Activated CD4-positive, alpha-beta T cell treated with anti-CD3 and anti-CD28 coated beads for 1 hour (primary cell): Measurements from ENCODE around the gene PLPP4.

Experiments
- DNase-seq: peaks from one replicate; pipeline ENCODE4 v3.0.0-alpha.2; 2020

Gene PLPP4

DNA sequence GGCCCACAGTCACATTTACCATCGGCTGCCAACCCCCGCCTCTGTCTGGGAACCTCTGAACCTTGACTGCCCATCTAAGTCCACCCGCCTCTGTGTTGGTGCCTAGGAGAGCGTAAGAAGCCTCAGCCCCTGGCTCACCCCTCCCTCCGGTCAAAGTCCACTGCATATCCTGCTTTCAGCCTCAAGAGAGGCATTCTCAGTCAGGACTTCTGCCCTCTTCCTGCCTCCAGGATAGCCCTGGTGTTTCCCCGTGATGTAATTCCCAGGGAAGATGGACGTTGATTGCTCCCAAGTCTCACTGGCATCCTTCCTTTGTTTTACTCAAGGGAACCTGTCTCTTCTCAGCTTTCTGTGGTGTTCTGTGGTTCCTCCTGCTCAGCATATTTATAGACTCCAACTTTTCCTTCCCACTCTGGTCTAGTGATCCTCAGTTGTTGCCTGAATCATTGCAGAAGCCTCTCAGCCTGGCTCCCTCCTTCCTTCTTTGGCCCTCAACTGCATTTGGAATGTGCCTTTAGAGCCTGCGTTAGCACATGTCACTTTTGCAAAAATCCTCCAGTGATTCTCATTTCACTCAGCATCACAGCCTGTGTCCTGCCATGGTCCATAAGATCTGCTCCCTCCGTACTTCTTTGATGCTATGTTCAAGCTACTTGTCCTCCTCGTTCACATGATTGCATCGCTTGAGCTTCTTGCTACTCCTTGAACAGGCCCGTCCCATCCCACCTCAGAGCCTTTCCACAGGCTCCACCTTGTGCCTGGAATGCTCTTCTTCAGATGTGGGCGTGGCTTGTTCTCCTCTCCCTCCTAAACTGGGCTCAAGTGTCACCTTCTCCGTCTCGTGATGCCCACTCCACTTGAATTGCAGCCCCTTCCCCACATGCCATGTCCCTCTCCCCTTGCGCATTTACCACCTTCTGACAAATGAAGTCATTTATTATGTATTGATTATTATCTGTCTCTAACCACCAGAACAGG is 124.2 kb downstream of the PLPP4 start:
- DNase-seq = no peak

DNA sequence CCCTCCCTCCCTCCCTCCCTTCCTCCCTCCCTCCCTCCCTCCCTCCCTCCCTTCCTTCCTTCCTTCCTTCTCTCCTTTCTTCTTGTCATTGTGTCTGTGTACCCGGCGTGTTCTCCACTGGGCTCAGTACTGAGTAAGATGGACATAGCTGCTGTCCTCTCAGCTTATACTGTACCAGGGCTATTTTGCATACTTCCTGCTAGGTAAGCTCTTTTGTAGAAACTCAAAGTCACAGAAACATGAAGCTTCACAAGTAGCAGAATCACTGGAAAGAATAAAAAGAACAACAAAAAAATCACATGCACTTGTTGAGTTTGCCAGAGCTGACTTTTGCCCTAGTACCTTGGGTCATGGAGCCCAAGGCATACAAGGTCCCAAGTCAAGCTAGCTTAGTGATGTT is 125.7 kb downstream of the PLPP4 start:
- DNase-seq = no peak

DNA sequence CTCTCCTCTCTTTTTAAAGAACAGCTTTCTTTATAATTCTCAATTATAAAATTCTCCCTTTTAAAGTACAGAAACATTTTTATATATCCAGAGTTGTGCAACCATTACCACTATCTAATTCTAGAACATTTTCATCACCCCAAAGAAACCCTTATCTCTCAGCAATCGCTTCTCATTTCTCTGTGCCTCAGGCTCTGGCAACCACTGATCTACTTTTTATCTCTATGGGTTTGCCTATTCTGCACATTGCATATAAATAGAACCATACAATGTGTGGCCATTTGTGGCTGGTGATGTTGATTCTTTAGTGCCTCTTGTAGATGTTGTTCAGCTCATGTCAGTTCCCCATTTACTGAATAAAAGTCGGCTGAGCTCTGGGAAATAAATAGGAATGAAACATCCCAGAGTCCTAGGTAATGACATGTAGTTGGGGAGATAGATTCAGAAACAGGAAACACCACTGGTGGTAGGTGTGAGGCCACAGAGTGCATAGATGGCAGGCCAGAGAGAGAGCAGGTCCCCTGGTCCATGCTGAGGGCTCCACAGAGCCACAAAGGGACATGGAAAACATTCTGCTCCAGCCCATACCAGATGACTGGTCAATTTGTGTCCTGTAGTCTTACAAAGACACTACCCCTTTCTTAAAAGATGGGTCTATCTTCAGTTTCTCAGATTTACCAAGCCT is 126.5 kb downstream of the PLPP4 start:
- DNase-seq = no peak

DNA sequence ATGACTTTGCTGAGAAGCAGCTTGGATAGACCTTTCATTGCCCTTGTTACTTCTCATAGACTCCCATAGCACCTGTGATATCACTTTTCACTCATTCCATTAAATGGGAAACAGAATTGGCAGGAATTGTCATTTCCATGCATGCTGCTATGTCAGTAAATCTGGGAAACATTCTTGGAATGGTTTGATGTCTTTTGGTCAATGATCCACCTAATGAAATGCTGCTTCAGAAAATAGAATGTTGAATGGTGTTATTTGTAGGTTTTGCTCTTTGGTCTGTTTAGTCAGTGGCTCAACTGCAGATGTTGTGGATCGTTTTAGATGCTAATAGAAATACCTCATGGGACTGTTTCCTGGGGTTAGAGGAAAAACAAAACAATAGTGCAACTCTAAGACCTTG is 127.8 kb downstream of the PLPP4 start:
- DNase-seq = no peak

DNA sequence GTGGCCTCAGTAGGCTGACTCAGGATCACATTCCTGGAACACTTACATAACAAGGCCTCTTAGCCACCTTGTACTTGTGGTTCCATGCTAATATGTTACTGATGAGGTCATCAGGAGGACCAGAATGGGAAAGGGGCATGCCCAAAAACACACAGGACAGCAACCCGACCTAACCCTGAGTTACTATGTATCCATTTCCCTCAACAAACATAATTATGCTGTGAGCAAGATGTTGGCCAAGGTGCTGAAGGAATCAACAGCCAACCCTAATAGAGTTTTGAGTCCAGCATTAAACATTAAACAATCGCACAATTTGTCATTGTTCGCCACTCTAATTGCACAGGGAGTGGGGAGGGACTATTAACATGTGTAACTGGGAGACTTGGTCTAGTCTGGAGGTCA is 129.4 kb downstream of the PLPP4 start:
- no peak for DNase-seq

DNA sequence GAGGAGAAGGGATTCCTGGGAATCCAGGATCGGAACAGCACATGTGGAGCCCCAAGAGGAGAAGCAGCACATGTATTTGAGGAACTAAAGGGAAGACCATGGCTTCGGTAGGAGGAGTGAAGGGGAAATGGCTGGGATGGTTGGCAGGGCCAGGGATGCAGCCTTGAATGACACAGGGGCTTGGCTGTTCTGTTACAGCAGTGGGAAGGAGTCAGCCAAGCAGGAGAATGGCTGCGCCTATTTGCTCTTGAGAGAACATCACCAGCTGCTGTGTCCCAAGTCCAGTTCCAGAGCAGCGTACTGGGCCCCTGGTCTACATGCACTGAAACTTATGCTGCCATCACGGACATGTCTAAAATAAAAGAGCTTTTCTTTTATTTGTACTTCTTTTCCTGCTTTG is 130.0 kb downstream of the PLPP4 start:
- no peak for DNase-seq

DNA sequence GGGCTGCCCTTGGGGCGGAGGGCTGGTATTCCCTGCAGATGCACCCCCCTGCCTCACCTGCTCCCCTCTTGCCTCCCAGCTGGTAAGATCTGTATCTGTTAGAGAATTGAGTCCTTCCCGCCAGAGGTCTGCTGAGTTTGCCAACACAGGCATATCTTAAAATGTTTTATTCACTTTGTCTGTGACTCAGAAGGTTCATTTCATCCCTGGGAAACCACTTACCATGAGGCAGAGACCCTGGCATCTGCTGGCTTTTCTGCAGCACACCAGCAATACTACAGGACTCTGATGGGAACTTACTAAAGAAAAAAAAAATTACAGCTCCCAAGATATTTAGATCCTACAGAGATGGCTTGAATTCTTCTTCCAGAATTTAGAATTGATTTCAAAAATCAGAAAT is 131.3 kb downstream of the PLPP4 start:
- no peak for DNase-seq

DNA sequence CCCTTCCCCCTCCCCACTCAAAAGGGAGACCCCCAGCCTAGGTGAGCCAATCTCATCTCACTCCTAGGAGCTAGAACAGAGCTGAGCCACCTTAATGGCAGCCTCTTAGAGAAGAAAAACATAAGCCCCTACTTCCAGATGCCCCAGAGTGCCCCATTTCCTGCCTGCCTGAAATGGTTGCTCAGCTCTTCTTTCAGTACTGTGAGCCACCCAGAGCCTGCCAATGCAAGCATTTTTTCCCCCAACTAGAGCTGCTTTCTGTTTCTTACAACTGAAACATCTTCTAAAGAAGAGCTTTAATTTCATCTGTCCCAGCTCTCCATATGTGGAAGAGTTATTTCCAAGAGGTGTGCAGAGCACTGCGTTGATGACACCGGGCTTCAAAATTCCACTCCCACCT is 136.7 kb downstream of the PLPP4 start:
- DNase-seq = no peak

DNA sequence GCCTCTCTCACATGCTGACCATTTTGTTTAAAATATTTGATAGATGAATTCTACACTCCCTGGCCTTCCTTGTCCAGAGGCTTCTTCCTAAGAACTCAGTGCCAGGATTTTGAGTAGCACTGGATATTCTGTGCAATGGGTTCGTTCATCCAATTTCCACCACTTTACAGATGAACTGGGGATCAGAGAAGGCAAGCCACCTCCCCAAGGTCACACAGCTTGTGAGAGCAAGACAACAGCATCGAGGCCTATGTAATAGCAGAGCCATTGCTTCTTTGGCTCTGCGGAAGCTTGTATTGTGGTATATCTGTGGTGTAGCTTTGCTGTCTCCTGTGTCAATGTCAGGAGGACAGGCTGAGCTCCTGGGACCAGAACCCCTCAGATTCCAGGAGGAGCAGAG is 140.9 kb downstream of the PLPP4 start:
- DNase-seq = no peak

DNA sequence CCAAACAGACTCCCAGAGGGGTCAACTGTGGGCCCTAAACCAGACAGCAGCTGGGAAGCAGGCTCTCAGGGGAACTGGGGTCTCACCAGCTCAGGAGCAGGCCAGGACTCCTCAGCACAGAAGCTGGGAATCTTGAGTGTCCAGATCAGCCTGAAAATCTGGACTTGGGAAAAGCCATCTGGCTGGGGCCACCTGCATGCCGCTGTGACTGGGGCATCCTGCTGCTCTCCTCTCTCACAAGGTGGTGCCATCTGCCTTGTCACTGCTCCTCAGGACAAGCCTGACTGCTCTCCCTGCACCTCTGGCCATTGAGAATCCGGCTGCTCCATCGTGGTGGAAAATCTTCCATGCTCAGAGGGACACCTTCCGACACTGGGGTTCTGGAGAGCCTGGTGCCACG is 141.4 kb downstream of the PLPP4 start:
- DNase-seq = no peak

DNA sequence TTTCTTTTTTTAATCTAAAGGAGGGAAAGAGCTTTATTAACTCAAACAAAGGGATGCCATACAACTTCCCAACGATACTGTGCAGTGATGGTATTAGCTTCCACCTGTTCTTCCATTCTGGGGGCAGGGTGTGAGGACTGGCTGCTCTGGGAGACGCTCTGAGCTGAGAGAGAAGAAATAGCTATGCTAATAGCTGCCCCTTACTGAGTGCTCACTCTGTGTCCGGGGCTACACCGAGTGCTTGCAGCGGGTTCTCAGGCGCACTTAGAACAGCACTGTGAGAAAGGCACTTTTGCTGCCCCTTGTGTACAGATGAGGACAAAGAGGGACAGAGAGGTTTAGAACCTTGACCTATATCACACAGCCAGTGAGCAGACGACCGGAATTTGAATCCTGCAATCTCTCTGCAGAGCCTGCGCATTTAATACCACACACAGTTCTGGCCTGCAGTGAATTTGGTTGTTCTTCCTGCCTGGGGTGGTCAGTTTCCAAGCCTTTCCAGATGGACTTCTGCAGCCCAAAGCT is 142.2 kb downstream of the PLPP4 start:
- DNase-seq = no peak

DNA sequence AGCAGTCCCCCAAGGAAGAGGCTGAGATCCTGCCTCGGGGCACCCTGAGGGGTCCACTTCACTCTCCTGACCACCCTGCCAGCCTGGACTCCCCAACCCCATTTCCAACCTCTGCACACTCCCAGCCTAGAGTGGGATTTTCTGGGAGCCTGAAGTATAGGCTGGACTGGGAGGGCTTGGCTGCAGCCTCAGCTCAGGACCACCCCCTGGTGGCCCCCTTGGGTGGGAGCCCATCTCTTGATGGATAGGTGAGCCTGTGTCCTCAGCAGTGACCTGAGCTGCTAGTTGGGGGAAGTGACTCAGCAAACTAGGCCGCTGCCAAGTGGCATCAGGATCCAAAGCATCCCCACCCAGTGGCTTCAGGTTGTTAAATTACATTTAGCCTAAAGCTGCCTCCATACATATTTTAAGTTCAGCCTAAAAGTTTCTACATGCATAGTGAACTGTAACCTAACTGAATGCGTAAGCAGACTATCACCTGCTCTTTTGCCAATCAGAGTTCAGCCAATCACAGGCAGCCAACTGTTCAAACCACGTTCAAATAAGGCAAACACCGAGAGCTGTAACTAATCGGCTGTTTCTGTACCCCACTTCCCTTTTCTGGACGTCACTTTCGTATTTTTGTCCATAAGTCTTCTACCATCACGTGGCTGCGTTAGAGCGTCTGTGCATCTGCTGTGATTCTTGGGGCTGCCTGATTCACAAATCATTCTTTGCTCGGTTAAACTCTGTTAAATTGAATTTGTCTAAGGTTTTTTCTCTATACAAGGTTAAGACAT is 144.0 kb downstream of the PLPP4 start:
- DNase-seq = no peak

DNA sequence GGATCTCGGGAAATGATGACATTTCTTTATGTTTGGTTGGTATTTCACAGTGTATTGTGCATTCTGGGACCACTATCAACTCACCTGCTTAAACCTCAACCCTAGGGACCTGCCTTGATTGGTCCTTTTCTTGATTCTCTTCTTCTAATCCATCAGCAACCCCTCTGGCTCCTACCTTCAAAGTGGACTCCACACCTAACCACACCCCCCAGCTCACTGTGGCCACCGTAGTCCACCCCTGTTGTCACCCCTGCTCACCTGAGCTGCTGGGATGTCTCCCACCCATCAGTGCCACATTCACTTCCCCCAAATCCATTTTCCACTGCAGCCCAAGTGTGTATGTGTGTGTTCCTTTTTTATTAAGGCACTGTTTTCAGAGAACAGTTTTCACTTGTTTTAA is 145.0 kb downstream of the PLPP4 start:
- no peak for DNase-seq

DNA sequence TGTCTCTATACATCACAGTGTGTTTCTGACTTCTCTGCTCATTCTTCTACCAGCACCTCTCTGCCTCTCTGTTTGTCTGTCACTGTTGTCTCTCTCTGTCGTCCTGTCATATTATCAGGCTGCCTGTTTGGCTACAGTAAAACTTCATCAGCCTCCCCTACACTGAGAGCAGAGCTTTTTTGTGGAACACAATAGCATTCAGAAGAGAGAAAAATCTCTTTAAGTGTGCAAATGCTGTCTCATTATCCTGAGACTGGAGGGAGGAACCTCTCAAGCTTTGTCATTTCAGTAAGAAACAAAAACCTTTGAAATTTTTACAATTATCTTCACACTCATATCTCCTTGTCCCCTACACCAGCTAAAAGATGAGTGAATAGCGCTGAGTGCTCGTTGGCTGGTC is 148.4 kb downstream of the PLPP4 start:
- DNase-seq = no peak

DNA sequence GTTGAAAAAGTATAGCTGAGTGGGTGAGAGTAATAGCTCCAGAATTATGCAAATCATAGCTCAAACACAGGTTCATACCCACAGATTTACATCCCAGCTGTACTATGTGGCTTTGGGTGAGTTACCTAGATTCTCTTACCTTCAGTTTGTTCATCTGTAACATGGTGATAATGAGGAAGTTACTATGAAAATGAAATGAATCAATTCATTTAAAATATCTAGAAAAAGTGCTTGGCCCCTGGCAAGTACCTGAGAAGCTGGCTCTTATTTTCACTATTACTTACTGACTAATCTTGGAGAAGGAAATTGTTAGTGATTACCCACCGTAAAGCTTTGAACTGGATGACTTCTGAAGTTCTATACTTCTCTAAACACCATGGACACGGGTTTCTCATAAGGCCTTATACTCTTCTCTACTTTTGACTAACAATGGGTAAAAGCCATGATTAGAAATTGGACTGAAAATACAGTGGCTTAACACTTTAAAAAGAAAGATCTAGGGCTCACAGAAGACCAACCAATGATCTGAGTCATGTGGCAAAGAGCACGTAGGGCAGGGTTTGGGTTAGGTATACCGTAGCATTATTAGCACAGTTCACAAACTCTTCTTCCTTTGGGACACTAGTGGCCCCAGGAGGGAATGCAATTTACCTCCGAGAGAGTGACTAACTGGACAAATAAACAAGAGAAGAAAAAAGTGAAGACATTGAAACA is 149.2 kb downstream of the PLPP4 start:
- no peak for DNase-seq

DNA sequence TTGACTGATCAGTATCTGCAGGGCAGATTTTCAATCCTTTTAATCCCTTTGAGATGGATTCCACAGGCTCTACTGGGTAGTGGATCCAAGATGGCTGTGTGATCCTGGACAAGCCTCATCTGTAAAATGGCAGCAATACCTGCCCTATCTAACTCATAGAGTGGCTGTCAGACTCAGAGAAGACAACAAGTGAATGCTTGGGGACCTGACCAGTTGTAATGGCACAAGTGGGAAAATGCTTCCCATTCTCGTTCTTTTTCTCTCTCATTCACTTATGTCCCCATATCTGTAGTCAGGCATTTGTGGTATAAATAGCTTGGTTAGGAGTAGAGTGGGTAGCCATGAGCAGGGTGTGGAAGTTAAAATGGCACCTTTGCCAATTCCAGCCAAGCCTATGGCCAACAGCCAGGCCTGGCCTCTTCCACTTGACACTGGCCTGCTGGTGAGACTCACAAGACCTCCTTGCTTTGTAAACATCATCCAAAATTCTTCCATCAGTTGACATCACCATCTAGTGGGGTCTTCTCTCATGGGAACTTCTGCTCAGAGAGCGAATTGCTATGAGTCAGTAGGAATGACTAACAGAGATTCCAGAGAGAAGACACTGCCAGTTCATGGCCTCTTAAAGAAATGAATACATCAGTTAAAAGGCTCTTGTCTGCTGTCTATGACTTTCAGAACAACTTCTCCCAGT is 150.1 kb downstream of the PLPP4 start:
- no peak for DNase-seq

DNA sequence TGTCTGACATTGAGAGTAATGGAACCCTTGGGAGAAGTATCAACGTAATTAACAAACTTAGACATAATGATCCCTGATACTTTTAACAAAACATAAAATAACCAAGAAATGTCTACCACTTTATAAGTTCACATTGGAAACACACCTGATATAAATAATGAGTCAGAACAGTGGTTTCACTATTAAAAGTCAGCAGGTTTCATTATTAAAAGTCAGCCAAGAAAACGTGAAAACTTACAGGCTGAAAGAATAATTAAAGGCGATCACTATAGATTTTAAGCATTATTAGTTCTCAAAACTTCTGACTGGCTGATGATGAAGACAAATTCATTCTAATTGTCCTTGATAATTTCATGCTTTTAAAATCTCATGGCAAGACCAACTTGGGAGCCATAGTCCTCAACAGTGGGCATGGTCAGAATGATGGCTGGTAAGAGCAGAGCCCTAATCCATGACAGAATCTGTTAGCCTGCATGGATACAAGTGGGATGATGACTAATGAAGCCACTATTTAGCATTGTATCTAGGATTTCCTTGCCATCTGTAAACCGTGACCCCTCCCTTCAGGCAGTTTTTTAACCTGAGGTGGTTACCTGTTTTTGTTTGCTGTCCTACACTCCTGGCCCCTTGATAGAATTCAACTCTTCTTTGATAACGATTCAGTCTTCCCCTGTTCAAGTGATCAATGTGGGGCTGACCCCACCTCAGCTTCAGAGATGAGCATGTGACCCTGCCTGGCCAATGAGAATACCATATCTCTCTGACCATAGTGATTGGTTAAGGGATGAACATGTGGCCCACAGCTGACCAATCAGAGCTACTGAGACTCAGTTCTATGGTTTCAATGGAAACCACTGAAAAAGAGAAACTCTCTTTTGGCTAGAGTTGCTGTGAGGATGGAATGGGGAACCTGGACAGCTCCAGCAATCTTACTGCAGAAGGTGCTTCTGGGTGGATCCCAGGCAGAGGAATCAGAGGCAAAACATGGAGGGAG is 151.0 kb downstream of the PLPP4 start:
- no peak for DNase-seq

DNA sequence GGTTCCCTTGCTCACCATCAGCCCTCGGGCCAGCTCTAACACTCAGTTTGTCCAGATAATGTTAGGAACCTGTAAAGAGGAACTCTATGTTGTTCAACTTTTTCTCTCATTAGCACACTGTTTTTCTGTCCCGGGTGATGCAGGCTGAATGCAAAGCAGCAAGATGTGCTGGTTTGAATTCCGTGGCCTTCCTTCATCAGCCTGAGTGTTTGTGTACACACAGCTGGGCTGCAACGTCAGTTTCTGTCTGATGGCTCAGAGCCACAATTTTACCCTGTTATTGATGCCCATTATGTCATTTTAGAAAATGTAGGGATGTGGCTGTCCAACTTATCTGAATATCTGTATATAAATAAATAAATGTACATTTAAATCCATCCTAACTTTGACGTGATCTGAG is 152.0 kb downstream of the PLPP4 start:
- DNase-seq = no peak

DNA sequence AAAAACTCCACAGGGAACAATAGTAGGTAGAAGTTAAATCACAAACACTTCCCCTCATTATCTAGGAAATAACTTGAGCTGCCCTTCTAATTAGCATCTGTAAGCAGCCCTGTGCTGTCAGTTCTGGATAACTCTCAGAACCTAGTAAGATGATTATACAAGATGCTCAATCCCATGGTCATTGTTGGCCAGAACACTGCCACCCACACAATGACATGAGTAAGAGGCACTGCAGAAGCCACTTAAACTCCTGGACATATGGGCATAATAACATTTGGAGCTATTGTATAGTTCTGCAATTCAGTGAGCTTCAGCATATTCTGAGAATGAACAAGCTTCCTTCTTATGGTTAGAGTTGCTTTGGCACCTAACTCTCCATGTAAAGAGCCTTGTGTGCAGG is 153.8 kb downstream of the PLPP4 start:
- DNase-seq = no peak

DNA sequence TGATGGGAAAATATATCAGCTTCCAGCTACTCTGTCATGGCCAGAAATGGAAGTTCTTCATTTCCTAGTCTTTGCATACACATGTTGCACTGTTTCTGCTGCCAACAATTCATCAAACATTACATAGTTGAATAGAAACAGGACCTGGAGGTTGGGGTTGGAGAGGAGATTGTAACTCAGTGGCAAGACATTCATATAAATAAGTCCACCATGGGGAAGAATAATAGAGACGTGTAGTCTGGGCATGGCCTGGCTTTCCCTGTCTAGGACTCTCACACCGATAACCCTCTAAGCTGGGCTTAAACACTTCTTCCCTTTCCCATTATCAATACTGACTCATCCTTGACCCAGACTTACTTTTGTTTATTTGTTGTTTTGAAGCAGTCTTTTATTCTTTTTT is 155.7 kb downstream of the PLPP4 start:
- no peak for DNase-seq

DNA sequence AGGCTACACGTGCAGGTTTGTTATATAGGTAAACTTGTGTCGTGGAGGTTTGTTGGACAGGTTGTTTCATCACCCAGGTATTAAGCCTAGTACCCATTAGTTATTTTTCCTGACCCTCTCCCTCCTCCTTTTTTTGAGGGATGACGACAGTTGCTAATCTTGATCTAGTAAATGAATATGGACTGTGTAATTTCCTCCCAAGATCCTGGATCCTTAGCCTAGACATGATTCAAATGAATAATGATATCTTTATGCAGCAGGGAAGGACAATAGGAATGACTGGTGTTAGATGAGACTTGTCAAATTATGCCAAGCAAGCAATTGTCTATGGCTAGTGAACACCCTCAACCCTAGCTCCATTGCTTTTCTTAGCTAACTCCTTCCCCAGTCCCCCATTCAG is 156.2 kb downstream of the PLPP4 start:
- no peak for DNase-seq
